ENCODE results near the gene FNDC3B. TPM values are rescaled to one million over a fixed set of nuclear protein-coding genes. Genes with fewer than 3 reads are reported as not detected.

FNDC3B gene
- total RNA-seq, 1 donor from 2014 or later, result 54.9 TPM

DNA sequence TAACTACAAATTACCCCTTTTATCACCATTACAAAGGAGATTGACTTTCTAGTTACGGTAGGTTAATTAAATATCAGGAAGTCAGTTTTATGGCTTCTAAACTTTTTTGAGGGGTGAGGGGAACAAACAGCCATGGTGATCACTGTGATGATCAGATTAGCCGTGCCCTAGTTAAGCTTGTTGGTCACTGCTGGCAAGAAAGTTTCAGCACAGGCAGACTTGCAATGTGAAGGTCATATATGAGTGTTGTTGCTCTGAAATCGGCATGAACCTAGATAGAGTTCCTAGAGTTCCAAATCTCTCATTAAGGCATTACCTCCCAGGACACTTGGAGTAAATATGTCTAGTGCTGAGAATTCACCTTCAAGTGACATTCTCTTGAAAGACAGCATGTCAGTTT, 252.3 kb downstream of the FNDC3B start:
- intact Hi-C loops (cut with DNase I), result loop anchor here (5.0 kb wide), 1 partner anchor 41 kb away; no protein-coding TSS in a partner anchor
- no peaks in the 10 kb centered on the region for H3K27me3 ChIP-seq
- peaks cover 24 to 25% of the 10 kb centered on the region in 2 donors for H3K36me3 ChIP-seq
- H3K4me3 ChIP-seq, result no peak overlapping the region
- DNase-seq (ENCODE audit: low spot score in 2 of 2), result no peak
- H3K27ac ChIP-seq, result no peak overlapping the region
- H3K9me3 ChIP-seq, result no peaks in the 10 kb centered on the region
- peaks cover 0 to 10% of the 10 kb centered on the region in 2 donors for H3K4me1 ChIP-seq
- TF ChIP-seq, protein P1, sequence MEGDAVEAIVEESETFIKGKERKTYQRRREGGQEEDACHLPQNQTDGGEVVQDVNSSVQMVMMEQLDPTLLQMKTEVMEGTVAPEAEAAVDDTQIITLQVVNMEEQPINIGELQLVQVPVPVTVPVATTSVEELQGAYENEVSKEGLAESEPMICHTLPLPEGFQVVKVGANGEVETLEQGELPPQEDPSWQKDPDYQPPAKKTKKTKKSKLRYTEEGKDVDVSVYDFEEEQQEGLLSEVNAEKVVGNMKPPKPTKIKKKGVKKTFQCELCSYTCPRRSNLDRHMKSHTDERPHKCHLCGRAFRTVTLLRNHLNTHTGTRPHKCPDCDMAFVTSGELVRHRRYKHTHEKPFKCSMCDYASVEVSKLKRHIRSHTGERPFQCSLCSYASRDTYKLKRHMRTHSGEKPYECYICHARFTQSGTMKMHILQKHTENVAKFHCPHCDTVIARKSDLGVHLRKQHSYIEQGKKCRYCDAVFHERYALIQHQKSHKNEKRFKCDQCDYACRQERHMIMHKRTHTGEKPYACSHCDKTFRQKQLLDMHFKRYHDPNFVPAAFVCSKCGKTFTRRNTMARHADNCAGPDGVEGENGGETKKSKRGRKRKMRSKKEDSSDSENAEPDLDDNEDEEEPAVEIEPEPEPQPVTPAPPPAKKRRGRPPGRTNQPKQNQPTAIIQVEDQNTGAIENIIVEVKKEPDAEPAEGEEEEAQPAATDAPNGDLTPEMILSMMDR (IDR thresholded peaks at IDR 0.05), result no peak

DNA sequence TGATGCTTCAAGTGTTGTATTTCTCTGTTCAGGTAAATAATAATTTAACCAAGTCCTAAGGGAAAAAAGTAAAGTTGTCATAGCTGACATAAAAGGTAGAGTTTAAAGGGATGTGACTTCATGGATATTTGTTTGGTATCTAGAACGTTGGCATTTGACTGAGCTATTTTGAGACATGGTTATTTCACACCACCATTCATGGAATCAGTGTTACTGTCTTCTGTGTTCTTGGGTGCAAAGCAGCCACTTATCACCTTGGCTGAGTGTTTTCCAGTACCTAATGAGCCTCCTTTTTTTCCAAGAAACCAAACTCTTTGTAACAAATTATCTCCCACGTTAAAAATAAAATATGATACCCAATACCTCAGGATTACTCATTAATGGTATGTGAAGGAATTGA, 253.0 kb downstream of the FNDC3B start:
- Histone ChIP-seq H3K9me3 (no peaks in the 10 kb centered on the region), H3K36me3 (peaks cover 17 to 30% of the 10 kb centered on the region in 2 donors), H3K27ac (no peak overlapping the region), H3K27me3 (no peaks in the 10 kb centered on the region), H3K4me3 (no peak overlapping the region), H3K4me1 (peaks cover 0 to 7% of the 10 kb centered on the region in 2 donors)
- intact Hi-C loops (cut with DNase I), result loop anchor here (5.0 kb wide), 1 partner anchor 40 kb away; no protein-coding TSS in a partner anchor
- no peak for DNase-seq (ENCODE audit: low spot score in 2 of 2)
- TF ChIP-seq, protein P1 (IDR thresholded peaks at IDR 0.05), result no peak

GRCh38 chr3:172293093-172293492, 253.7 kb downstream of the FNDC3B start:
- intact Hi-C loops (cut with DNase I), result loop anchor here (5.0 kb wide), 1 partner anchor 39 kb away; no protein-coding TSS in a partner anchor
- no peak overlapping the region for H3K4me3 ChIP-seq
- H3K4me1 ChIP-seq, result peaks cover 0 to 5% of the 10 kb centered on the region in 2 donors
- no peak for DNase-seq (ENCODE audit: low spot score in 2 of 2)
- TF ChIP-seq, protein P1 (IDR thresholded peaks at IDR 0.05), result no peak
- no peaks in the 10 kb centered on the region for H3K9me3 ChIP-seq
- no peak overlapping the region for H3K27ac ChIP-seq
- peaks cover 15 to 30% of the 10 kb centered on the region in 2 donors for H3K36me3 ChIP-seq
- H3K27me3 ChIP-seq, result no peaks in the 10 kb centered on the region

GRCh38 chr3:172294223-172294806, 254.9 kb downstream of the FNDC3B start:
- Histone ChIP-seq H3K4me1 (peaks cover 0 to 5% of the 10 kb centered on the region in 2 donors), H3K36me3 (peaks cover 13 to 32% of the 10 kb centered on the region in 2 donors), H3K27me3 (no peaks in the 10 kb centered on the region), H3K27ac (no peak overlapping the region), H3K4me3 (no peak overlapping the region), H3K9me3 (no peaks in the 10 kb centered on the region)
- DNase-seq (ENCODE audit: low spot score in 2 of 2), result no peak
- intact Hi-C loops (cut with DNase I), result loop anchor here (5.0 kb wide), 1 partner anchor 38 kb away; no protein-coding TSS in a partner anchor
- TF ChIP-seq, protein P1 (IDR thresholded peaks at IDR 0.05), result no peak

DNA sequence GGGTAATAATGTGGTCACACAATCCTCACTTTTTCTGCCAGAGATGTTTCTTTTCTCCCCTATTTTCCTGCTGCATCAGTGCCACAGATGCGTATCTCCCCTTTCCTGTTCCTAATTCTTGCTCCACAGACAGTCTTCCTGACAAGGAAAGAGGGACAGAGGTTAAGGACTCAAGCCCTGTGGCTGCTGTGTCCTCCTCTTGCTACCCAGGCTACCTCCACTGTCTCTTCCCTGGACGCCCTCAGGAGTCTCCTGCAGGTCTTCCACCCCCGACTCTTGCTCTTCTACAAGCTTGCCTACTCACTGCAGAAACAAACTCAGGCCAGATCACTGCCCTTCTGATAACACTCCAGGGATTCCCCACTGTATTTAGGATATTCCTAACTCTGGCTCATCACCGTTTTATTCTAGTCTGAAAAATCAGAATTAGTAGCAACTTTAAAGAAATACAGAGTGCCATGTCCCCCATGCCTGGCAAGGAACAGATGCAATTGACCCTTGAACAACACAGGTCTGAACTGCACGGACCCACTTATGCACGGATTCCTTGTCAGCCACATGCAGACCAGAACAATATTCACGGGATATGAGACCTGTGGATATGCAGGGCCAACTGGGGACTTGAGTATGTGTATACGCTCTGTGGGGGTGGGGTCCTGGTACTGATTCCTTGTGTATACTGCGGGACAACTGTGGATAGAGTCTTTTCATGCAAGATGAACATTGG, 257.0 kb downstream of the FNDC3B start:
- no peak for DNase-seq (ENCODE audit: low spot score in 2 of 2)
- no peak overlapping the region for H3K4me3 ChIP-seq
- H3K4me1 ChIP-seq, result peaks cover 0 to 3% of the 10 kb centered on the region in 2 donors
- intact Hi-C loops (cut with DNase I), result no loop called here
- peaks cover 13 to 38% of the 10 kb centered on the region in 2 donors for H3K36me3 ChIP-seq
- H3K27ac ChIP-seq, result no peak overlapping the region
- TF ChIP-seq, protein P1 (IDR thresholded peaks at IDR 0.05), result no peak
- no peaks in the 10 kb centered on the region for H3K27me3 ChIP-seq
- no peaks in the 10 kb centered on the region for H3K9me3 ChIP-seq

Data from ascending aorta (tissue), 2 donors.